HL-60 (cell line): ENCODE data around the gene TMEM61.

ENCODE experiments used
- DNase-seq, 2 experiments: peaks; one replicate each; pipeline ENCODE4 v3.0.0-alpha.2; 2010 to 2020; ENCODE audit warnings: low read depth in 1 of 2, low spot score in 1 of 2
- H3K27ac ChIP-seq: fragments of 250-450 bp; sonication (Bioruptor Pico); replicated peaks from 2 replicates; pipeline ENCODE4 v1.5.1; 2020; ENCODE audit warnings: mild to moderate bottlenecking, moderate library complexity
- H3K27me3 ChIP-seq: fragments of 250-450 bp; sonication (Bioruptor Pico); 2 replicates; pipeline ENCODE4 v1.5.1; 2021; ENCODE audit warnings: mild to moderate bottlenecking, moderate library complexity; ENCODE audit not compliant: insufficient read depth, poor library complexity, severe bottlenecking
- H3K4me3 ChIP-seq: replicated peaks from 2 replicates; pipeline ENCODE4 v1.5.1; 2011; ENCODE audit warnings: mild to moderate bottlenecking, control low read depth, low read length; ENCODE audit not compliant: insufficient read depth
- CTCF ChIP-seq: IDR thresholded peaks from one replicate; pipeline ENCODE4 v1.5.1; 2011; ENCODE audit warnings: low read length, control low read depth, inconsistent platforms; ENCODE audit not compliant: insufficient read depth
- GABPA ChIP-seq: IDR thresholded peaks from 2 replicates; pipeline ENCODE4 v1.6.1; 2012; ENCODE audit warnings: low read depth
- POLR2AphosphoS5 ChIP-seq: IDR thresholded peaks from 2 replicates; pipeline ENCODE4 v1.6.1; 2012; ENCODE audit warnings: low read depth
- REST ChIP-seq: IDR thresholded peaks from 2 replicates; pipeline ENCODE4 v1.6.1; 2012; ENCODE audit warnings: low read depth; ENCODE audit not compliant: insufficient replicate concordance
- SPI1 ChIP-seq: IDR thresholded peaks from 2 replicates; pipeline ENCODE4 v1.6.1; 2012; ENCODE audit warnings: low read depth, mild to moderate bottlenecking, borderline replicate concordance

Gene TMEM61

DNA sequence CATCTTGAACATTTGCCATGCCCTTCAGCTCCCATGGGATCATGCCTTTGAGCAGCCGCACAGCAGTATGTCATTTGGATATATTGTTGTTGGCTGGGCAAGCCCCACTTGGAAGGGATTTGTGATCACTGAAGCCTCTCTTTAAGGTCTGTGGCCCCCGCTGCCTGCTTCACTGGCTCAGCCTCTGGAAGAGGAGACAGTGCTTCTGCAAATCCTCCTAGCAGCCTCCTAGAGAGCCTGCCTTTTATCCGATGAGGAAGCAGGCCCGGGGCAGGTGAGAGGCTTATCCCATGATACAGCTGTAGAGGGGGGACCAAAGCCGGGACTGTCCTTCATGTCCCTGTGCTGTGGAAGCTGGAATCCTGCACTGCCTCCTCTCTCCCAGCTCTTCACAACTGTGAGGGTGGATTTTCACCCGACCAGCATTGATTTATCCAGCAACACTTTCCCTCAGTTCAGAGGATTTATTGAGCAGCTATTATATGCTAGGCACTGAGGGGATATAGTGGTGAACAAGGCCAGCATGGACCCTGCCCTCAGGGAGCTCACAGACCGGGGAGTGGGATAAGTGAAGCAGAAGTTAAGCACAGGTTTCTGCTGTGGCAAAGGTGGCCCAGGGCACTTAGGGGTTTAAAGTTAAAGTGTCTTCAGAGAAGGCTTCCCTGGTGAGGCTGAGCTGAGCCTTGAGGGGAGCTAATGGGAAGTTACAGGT is 3.9 kb downstream of the TMEM61 start:
- Histone ChIP-seq H3K4me3 (no peak overlapping the region), H3K27me3 (peaks cover 16% of the 10 kb centered on the region), H3K27ac (no peak overlapping the region)
- TF ChIP-seq CTCF (no peak), POLR2AphosphoS5 (no peak)
- DNase-seq = no peak

DNA sequence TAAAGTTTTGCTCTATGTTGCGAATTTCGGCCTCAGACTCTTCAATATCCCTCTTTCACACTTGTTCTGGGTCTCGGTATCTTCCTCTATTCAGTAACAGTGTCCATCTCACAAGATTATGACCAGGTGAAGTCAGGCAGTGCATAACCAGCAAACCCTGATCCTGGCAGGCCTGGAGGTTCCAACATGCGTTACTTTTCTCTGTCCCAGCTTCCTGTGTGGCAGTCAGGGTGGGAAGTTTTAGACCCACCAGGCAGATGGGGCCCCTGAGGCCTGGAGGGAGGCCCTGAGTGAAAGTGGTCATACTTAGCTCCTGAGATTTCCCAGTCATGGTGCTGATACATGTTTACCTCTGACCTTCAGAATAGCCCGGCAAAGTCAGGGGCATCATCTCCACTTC is 5.1 kb downstream of the TMEM61 start:
- peaks cover 6% of the 10 kb centered on the region for H3K27me3 ChIP-seq
- DNase-seq = no peak
- no peak for TF ChIP-seq POLR2AphosphoS5
- TF ChIP-seq REST = no peak
- TF ChIP-seq GABPA = no peak
- TF ChIP-seq CTCF = no peak
- TF ChIP-seq SPI1 = no peak
- no peak overlapping the region for H3K4me3 ChIP-seq
- H3K27ac ChIP-seq = no peak overlapping the region

DNA sequence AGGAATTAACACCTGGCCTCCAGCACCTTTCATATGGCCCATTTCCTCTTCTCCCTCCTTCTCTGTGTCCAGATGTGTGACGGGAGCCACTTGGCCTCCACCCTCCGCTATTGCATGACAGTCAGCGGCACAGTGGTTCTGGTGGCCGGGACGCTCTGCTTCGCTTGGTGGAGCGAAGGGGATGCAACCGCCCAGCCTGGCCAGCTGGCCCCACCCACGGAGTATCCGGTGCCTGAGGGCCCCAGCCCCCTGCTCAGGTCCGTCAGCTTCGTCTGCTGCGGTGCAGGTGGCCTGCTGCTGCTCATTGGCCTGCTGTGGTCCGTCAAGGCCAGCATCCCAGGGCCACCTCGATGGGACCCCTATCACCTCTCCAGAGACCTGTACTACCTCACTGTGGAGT is 5.6 kb downstream of the TMEM61 start:
- no peak for DNase-seq
- H3K27me3 ChIP-seq = peaks cover 3% of the 10 kb centered on the region
- no peak overlapping the region for H3K27ac ChIP-seq
- TF ChIP-seq GABPA = no peak
- no peak for TF ChIP-seq REST
- no peak for TF ChIP-seq SPI1
- TF ChIP-seq CTCF = no peak
- TF ChIP-seq POLR2AphosphoS5 = no peak
- H3K4me3 ChIP-seq = no peak overlapping the region

- Histone ChIP-seq H3K27ac (no peak overlapping the region), H3K4me3 (no peak overlapping the region), H3K27me3 (peaks cover 2% of the 10 kb centered on the region)
- no peak for DNase-seq
- TF ChIP-seq POLR2AphosphoS5 (no peak), GABPA (no peak), SPI1 (no peak), CTCF (no peak), REST (no peak)
Observed at GRCh38 chr1:54986533-54986932, 6.1 kb downstream of the TMEM61 start.
